Tibial nerve (tissue), 4 donors: ENCODE measurements around the gene ELP4.

Source experiments
- EP300 ChIP-seq, 2 donors: sonication (generic); formaldehyde crosslinking; IDR thresholded peaks; one replicate each; pipeline ENCODE4 v1.6.1; 2017; ENCODE audit warnings: antibody characterized with exemption in 2 of 2, mild to moderate bottlenecking in 1 of 2
- TF ChIP-seq, protein P1 (sequence below), 5 experiments: fragments of 200-600 bp in 3 of 5; fragments of 450-650 bp in 2 of 5; sonication (generic) in 3 of 5; IDR thresholded peaks; one replicate each; pipeline ENCODE4 v1.5.1; 2016 to 2019; ENCODE audit warnings: antibody characterized with exemption in 5 of 5, mild to moderate bottlenecking in 3 of 5, moderate library complexity in 2 of 5

- TF ChIP-seq, protein P1, sequence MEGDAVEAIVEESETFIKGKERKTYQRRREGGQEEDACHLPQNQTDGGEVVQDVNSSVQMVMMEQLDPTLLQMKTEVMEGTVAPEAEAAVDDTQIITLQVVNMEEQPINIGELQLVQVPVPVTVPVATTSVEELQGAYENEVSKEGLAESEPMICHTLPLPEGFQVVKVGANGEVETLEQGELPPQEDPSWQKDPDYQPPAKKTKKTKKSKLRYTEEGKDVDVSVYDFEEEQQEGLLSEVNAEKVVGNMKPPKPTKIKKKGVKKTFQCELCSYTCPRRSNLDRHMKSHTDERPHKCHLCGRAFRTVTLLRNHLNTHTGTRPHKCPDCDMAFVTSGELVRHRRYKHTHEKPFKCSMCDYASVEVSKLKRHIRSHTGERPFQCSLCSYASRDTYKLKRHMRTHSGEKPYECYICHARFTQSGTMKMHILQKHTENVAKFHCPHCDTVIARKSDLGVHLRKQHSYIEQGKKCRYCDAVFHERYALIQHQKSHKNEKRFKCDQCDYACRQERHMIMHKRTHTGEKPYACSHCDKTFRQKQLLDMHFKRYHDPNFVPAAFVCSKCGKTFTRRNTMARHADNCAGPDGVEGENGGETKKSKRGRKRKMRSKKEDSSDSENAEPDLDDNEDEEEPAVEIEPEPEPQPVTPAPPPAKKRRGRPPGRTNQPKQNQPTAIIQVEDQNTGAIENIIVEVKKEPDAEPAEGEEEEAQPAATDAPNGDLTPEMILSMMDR (IDR thresholded peaks at IDR 0.05), result no peak
- TF ChIP-seq EP300 (IDR thresholded peaks at IDR 0.05), result no peak
Measured at GRCh38 chr11:31806186-31806927, 296.8 kb downstream of the ELP4 start.
